NB4 (cell line): ENCODE data around the gene TBR1.

ENCODE experiments used
- DNase-seq: peaks from one replicate; pipeline ENCODE4 v3.0.0; 2010; ENCODE audit warnings: low read depth
- H3K4me3 ChIP-seq: one replicate; pipeline ENCODE4 v1.5.1; 2011; ENCODE audit warnings: mild to moderate bottlenecking, low read depth, low read length, moderate library complexity
- MYC ChIP-seq: IDR thresholded peaks from 2 replicates; pipeline ENCODE4 v1.6.1; 2011; ENCODE audit warnings: low read depth, low read length
- POLR2A ChIP-seq: IDR thresholded peaks from 2 replicates; pipeline ENCODE4 v1.6.1; 2011; ENCODE audit warnings: mild to moderate bottlenecking; ENCODE audit not compliant: insufficient read length; ENCODE audit errors: extremely low read depth
- TF ChIP-seq, protein P1 (sequence below): IDR thresholded peaks from 2 replicates; pipeline ENCODE4 v1.6.1; 2011; ENCODE audit warnings: low read depth, low read length
- TF ChIP-seq, protein P2 (sequence below): IDR thresholded peaks from one replicate; pipeline ENCODE4 v1.5.1; 2012; ENCODE audit warnings: low read depth, low read length

The TBR1 gene

DNA sequence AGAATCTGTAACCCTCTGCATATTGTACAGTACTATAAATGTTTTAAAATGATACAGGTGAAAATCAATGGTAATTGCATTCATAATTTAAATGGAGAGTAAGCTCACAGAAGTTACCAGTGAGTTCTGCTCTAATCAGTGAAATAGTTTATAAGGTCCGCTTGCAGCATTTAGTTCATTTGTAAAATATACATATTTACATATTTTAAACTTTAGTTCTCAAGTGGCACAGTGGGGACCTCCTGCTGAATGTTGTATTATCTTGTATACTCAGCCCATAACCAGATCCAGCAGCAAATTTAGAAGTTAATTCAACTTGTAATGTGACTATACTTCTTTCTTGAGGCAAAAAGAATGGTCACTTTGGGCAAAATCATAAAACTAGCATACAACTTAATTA is 41.7 kb upstream of the TBR1 start:
- TF ChIP-seq POLR2A: no peak
- TF ChIP-seq MYC: no peak
- TF ChIP-seq, protein P1, sequence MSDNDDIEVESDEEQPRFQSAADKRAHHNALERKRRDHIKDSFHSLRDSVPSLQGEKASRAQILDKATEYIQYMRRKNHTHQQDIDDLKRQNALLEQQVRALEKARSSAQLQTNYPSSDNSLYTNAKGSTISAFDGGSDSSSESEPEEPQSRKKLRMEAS: no peak
- TF ChIP-seq, protein P2, sequence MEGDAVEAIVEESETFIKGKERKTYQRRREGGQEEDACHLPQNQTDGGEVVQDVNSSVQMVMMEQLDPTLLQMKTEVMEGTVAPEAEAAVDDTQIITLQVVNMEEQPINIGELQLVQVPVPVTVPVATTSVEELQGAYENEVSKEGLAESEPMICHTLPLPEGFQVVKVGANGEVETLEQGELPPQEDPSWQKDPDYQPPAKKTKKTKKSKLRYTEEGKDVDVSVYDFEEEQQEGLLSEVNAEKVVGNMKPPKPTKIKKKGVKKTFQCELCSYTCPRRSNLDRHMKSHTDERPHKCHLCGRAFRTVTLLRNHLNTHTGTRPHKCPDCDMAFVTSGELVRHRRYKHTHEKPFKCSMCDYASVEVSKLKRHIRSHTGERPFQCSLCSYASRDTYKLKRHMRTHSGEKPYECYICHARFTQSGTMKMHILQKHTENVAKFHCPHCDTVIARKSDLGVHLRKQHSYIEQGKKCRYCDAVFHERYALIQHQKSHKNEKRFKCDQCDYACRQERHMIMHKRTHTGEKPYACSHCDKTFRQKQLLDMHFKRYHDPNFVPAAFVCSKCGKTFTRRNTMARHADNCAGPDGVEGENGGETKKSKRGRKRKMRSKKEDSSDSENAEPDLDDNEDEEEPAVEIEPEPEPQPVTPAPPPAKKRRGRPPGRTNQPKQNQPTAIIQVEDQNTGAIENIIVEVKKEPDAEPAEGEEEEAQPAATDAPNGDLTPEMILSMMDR: no peak
- no peak overlapping the region for H3K4me3 ChIP-seq

DNA sequence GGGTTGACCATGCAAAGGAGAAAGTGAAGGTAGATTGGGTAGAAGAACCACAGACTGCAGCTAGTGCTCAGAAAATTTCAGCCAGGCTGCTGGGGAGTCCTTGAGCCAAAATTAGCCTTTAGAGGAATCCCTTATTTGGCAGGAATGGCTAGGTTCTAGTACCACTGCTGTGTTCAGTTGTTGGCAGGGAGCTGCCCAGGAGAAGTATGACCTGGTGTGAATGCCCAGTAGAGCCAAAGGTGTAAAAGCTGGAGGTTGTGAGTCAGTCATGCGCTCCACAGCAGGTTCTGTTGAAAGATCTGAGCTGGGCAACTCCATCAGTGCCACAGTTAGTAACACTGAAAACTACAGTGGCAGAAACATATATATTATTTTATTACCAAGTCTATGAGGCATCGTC is 36.4 kb upstream of the TBR1 start:
- no peak overlapping the region for H3K4me3 ChIP-seq
- TF ChIP-seq, protein P1: no peak
- TF ChIP-seq MYC (no peak), POLR2A (no peak)
- TF ChIP-seq, protein P2: no peak
- DNase-seq: no peak

More for the DNA sequence above, 41.7 kb upstream of the TBR1 start:
- DNase-seq: no peak

DNA sequence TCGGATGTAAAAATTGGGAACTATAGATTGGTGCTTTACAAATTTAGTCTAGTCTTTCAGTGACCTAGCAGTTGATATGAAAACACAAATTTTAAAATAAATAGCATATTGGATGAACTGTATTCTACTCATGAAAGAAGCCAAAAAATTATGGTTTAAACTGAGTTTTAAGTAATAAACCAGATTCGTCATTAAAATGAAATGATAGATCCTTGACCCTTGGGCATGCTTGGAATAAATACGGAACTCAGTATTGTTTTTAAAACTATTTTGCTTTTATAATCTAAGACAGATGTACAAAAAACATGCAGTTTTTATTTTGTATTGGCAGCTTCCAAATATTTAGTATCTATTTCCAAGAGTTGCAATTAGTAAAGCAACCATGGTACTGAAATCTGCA is 34.6 kb upstream of the TBR1 start:
- no peak overlapping the region for H3K4me3 ChIP-seq
- DNase-seq: no peak
- TF ChIP-seq POLR2A (no peak), MYC (no peak)
- TF ChIP-seq, protein P1: no peak
- TF ChIP-seq, protein P2: no peak

- no peak for DNase-seq
- no peak for TF ChIP-seq MYC
- no peak for TF ChIP-seq POLR2A
- TF ChIP-seq, protein P1: no peak
- TF ChIP-seq, protein P2: no peak
- no peak overlapping the region for H3K4me3 ChIP-seq
These were observed 33.4 kb upstream of the TBR1 start for GRCh38 chr2:161382747-161383146.

- DNase-seq: no peak
- TF ChIP-seq MYC (no peak), POLR2A (no peak)
- TF ChIP-seq, protein P2: no peak
- TF ChIP-seq, protein P1: no peak
- no peak overlapping the region for H3K4me3 ChIP-seq
These were observed 31.2 kb upstream of the TBR1 start for GRCh38 chr2:161384864-161385263.
